Endometrium (tissue), 2 donors: Measurements from ENCODE around the gene RGS17.
"Not testable (repeated sequence)": the region's sequence is repeated elsewhere in the genome, so short reads cannot be mapped to it uniquely, and the experiment has no call there.

Experiments used
- FAIRE-seq: peaks from 2 replicates; lab custom pipeline; 2012; peaks lifted over from hg19 to GRCh38; lab: Jason Lieb, UNC
- donor health status: control.
- donor health status: control.

Gene RGS17, protein sequence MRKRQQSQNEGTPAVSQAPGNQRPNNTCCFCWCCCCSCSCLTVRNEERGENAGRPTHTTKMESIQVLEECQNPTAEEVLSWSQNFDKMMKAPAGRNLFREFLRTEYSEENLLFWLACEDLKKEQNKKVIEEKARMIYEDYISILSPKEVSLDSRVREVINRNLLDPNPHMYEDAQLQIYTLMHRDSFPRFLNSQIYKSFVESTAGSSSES

DNA sequence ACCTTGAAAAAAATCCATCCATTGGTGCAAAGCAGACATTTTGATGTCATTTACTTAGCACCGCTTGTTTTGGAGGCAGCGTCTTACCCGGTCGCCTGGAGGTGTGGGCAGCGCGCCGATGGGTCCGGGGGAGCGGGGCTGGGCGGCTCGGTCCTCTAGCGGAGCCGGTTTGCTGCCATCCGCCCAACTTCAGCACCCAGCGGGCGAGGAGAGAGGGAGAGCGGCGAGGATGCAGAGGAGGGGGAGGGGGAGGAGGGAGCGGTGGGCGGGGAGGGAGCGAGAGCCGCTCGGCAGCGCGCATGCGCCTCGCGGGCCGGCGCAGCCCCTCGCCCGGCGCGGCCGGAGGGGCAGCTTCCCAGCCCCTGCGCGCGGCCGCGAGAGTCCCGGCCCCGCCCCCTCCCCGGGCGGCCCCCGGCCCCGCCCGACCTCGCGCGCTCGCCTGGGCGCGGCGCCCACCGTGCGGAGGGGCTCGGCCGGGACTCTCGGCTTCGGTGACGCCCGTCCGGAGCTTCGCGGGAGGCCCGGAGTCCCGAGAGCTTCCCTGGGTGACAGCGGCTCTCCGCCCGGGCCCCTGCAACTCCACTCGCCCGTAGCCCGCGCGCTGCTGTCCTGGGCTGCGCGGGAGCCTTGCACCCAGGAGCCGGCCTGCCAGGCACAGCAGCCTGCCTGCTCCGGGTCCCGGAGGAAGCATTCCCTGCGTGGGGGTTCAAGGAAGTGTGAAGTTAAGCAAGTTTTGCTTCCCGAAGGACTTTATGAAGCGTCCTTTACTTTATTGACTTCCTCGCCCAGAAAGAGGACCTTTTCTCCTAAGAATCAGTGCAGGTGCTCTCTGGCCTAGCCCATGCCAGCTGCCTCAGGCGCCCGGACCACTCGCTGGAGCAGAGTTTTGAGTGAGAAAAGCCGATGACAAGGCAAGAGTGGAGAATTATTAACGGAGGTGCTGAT is at the start of gene RGS17:
TSS of gene RGS17 (minus strand) at position 246 of the 945 bp plus-strand sequence. CDS start 87,264 bp downstream, outside the sequence.
- no peak for FAIRE-seq

- no peak for FAIRE-seq
These were observed 41.7 kb upstream of the RGS17 start for GRCh38 chr6:153172815-153173214.

DNA sequence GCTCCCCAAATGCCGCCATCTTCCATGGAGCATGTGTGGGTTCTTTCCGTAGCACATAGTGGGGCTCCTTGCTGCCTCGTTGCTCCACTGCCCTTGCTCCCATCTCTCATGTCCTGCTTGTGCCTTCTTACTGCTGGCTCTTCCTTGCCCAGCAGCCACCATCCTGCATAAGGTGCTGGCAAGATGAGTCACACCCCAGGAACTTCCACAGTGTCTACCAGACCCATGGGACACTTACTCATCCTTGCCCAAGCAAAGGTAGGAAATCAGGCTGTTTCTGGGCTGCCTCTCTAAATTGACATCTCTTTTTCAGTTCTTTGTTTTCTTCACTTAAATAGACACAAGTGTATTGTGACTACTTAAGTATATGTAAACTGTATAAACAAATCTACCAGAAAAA is 39.4 kb upstream of the RGS17 start:
- no peak for FAIRE-seq

GRCh38 chr6:153167907-153168306 is 36.8 kb upstream of the RGS17 start:
- FAIRE-seq, result no peak

DNA sequence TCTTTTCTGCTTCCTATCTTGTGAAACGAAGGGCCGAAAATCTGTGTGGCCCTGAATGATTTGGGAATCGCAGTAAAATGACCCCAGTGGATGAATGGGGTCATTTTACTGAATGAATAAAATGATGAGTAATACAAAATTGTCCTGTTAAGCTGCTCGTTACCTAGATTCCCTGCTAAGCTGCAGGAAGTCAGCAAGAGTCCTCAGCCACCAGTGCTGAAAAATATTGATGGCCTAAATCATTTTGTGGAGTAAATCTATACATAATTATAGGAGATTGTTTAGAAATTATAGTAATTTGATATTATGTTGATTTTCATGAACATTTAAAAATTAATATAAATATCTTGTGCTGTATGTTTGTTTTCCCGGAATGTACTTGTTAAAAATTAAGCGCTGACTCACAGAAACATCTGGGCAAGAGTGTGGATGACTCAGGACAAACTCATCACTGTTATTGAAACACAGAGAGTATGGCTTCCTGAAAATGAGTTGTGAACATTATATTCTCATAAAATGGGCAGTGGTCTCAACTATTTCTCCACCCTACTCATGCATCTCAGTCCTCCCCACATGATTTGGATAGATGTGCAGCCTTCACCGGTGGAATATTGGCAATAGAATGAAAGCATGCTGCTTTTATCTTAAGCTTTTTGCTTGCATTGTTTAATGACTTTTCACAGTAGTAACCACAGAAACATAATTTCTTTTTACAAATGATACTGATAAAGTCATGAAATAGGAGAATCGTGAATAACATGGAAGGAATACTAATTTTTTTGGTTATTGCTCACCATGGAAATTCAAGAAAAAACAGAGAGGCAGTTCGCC is 36.2 kb upstream of the RGS17 start:
- FAIRE-seq, result peak; percentile 23

DNA sequence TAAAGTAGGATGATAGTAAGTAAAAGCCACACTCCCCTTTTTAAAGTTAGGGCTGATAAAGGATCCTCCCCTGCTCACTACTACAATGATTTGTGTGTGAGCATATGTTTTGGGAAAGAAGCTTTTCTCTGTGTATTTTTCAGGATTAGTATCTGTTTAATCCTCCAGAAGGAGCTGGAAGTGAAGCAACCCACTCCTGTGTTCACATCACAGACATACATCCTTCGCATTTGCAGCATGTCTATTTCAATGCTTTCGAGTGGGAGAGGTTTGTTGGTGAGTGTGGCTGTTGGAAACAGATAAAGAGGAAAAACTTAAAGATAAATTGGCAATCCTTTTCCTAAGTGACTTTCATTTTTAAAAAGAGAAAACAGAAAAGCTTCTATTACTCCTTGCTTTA is 31.6 kb upstream of the RGS17 start:
- no peak for FAIRE-seq

GRCh38 chr6:153162172-153162571 is 31.1 kb upstream of the RGS17 start:
- FAIRE-seq, result no peak

DNA sequence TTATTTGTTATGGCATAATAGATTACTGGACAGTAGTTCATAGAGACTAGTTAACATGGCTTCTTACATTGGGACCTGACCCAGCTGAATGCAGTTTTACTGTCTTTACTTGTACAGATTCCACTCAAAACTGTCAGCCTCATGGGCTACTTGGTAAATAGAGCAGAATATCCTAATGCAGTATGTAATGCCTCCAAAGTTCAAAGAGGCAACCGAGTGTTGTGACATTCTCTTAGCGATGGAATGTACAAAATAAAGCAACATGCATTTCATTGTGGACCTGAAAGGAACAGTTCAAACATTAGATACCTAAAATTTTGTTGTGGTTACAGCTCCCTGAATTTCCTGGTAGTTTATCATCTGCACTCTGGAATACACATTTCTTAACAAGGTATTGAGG is 29.1 kb upstream of the RGS17 start:
- no peak for FAIRE-seq

- FAIRE-seq, result no peak
These were observed 19.8 kb upstream of the RGS17 start for GRCh38 chr6:153150752-153151440.

- no peak for FAIRE-seq
These were observed 19.3 kb upstream of the RGS17 start for GRCh38 chr6:153150371-153150751.

- no peak for FAIRE-seq
These were observed 18.8 kb upstream of the RGS17 start for GRCh38 chr6:153149891-153150290.

- no peak for FAIRE-seq
These were observed 15.3 kb upstream of the RGS17 start for GRCh38 chr6:153146413-153146812.

GRCh38 chr6:153145591-153145990 is 14.5 kb upstream of the RGS17 start:
- no peak for FAIRE-seq

GRCh38 chr6:153143200-153143599 is 12.1 kb upstream of the RGS17 start:
- no peak for FAIRE-seq

- FAIRE-seq, result no peak
These were observed 9.2 kb upstream of the RGS17 start for GRCh38 chr6:153140299-153140698.

DNA sequence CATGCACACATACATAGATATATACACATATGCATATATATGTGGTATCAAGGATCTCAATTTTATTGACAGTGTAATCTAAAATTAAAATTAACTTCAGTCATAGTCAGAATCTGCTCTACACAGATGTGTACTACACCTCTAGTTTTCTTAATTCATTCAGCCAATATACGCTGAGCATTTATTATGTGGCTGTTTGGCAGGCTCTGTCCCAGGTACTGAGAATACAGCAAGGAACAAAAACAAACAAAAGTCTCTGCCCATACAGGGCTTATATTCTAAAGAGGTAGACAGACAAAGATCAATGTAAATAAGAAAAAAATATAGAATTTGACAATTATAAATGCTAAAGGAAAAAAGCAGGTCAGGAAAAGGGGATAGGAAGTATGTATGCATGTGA is 7.8 kb upstream of the RGS17 start:
- no peak for FAIRE-seq

DNA sequence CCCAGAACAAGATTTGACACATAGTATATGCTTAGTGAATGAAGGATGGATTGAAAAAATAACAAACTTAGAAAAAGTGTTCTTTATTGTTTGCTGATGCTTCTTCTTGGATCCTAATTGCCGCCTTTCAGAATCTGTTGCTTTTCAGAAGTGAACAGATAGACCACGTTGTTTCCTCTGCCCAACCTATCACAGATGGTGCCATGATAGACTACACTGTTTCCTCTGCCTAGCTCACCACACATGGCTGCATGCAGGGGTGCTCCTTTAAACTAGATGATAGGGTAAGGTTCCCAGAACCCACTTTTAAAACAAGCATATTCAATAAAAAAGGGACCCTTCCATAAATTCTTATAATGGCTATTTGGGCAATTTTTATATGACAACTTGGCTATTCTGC is 4.6 kb upstream of the RGS17 start:
- no peak for FAIRE-seq

GRCh38 chr6:153133667-153134066 is 2.6 kb upstream of the RGS17 start:
- FAIRE-seq, result not testable (repeated sequence)

DNA sequence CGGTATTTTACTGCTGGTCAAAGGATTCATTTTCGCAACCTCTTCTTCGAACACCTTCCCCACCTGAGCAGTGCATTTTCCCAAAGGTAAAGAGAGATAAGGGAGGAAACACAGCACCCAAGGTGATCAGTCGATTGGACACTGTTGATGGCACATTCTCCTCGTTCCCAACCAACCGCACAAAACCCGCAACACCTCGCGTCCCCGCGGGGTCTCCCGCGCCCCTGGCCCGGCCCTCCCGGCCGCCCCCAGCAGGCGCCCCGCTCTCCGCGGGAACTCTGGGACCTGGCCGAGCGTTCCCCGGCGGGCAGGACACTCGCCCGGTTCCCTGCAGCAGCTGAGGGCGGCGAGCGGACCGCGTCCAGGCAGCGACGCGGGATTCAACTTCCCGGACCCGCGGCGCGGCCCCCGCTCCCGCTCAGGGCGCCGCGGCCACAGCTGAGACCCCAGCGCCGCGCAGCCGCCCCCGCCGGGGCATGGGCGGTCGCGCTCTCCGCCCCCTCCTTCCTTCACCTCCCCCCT is 506 bp downstream of the RGS17 start:
- no peak for FAIRE-seq

- FAIRE-seq, result no peak
These were observed 1.1 kb downstream of the RGS17 start for GRCh38 chr6:153129873-153130514.

GRCh38 chr6:153126218-153126617 is 4.9 kb downstream of the RGS17 start:
- FAIRE-seq, result no peak
